ENCODE measurements around the gene SYS1.

DNA sequence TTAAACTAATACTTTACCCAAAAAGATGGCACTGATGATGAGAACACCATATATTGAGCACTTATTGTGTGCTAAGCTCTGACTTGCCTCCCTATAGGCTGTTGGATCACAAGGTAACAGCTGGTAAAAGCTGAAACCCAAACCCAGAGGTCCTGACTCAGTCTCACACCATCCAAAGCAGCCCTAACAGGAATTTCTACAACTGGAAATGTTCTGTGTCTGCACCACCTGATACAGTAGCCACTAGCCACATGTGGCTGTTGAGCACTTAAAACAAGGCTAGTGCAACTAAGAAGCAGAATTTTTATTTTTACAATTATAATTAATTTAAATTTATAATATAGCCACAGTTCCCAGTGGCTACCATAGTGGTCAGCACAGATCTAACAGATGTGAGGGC lies 39.2 kb upstream of the SYS1 start:
- TF ChIP-seq, protein P1, sequence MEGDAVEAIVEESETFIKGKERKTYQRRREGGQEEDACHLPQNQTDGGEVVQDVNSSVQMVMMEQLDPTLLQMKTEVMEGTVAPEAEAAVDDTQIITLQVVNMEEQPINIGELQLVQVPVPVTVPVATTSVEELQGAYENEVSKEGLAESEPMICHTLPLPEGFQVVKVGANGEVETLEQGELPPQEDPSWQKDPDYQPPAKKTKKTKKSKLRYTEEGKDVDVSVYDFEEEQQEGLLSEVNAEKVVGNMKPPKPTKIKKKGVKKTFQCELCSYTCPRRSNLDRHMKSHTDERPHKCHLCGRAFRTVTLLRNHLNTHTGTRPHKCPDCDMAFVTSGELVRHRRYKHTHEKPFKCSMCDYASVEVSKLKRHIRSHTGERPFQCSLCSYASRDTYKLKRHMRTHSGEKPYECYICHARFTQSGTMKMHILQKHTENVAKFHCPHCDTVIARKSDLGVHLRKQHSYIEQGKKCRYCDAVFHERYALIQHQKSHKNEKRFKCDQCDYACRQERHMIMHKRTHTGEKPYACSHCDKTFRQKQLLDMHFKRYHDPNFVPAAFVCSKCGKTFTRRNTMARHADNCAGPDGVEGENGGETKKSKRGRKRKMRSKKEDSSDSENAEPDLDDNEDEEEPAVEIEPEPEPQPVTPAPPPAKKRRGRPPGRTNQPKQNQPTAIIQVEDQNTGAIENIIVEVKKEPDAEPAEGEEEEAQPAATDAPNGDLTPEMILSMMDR (IDR thresholded peaks at IDR 0.05), result no peak
- no peak for TF ChIP-seq POLR2A (IDR thresholded peaks at IDR 0.05)

All from heart left ventricle (tissue), 13 donors.